ENCODE results near the gene FCRLB. TPM values are rescaled to one million over a fixed set of nuclear protein-coding genes. Genes with fewer than 3 reads are reported as not detected.

Gene FCRLB
- total RNA-seq, 1 experiment from 2014 or later: not detected

DNA sequence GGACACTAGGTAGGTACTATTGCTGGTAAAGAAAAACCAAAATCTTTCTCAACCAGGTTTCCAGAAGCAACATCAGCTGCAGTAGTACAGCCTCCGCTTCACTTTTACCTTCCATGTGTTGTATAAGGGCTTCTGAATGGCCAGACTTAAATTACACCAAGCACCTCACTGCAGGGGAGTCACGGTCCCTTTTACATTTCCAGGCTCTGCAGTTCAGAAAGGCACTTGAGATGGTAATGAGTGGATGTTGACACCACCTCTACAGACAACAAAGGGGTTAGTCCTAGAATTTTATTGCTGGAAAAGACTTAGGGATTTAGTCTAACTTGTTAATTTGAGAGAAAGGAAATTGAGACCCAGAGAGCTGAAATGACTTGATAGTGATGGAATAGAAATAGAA, 16.3 kb downstream of the FCRLB start:
- no peak overlapping the region for H3K27ac ChIP-seq (ENCODE audit: insufficient read length, low read depth, low read length)
- no peaks in the 10 kb centered on the region for H3K27me3 ChIP-seq (ENCODE audit: insufficient read depth, low read length)
- Mint-ChIP-seq H3K27me3 (ENCODE audit: low read depth) (no peaks in the 10 kb centered on the region; the same call in 1 of the 2 replicates), H3K9me3 (no peaks in the 10 kb centered on the region), H3K4me1 (peaks cover 22 to 28% of the 10 kb centered on the region in 2 experiments), H3K27ac (no peak overlapping the region), H3K36me3 (ENCODE audit: insufficient read depth in 1 of 3, low read depth in 3 of 3) (no peaks in the 10 kb centered on the region), H3K4me3 (no peak overlapping the region)
- peak; percentile 64 for DNase-seq
- no peak overlapping the region for H3T11ph ChIP-seq (ENCODE audit: low read length)
- peaks cover 10% of the 10 kb centered on the region; the same call in 1 of the 2 replicates for H3K4me1 ChIP-seq (ENCODE audit: insufficient read depth, low read length)
- H4K8ac ChIP-seq (replicated peaks; ENCODE audit: insufficient read length, low read depth, low read length): no peak overlapping the region
- no peak overlapping the region for H2BK20ac ChIP-seq (ENCODE audit: low read depth, low read length, poor library complexity, severe bottlenecking)
- no peaks in the 10 kb centered on the region for H3K79me2 ChIP-seq (ENCODE audit: insufficient read depth, low read length)
- H3K18ac ChIP-seq (ENCODE audit: insufficient read length, low read depth, low read length): no peak overlapping the region
- WGBS (ENCODE audit: extremely low coverage, insufficient read length, low lambda C conversion rate): no CpG with 5 or more reads among the region's 2 CpGs
- no peak overlapping the region for H3K56ac ChIP-seq (ENCODE audit: insufficient read length, low read depth, low read length)
- no peaks in the 10 kb centered on the region for H4K20me1 ChIP-seq (ENCODE audit: control insufficient read depth, insufficient read depth, insufficient read length)
- no peak overlapping the region for H2BK12ac ChIP-seq (ENCODE audit: insufficient read length, low read depth, low read length)
- no peak overlapping the region for H2AK5ac ChIP-seq (ENCODE audit: insufficient read length, low read length)
- H3K9ac ChIP-seq (ENCODE audit: extremely low read depth, insufficient read length, low read length): no peak overlapping the region
- no peak overlapping the region for H3K14ac ChIP-seq (ENCODE audit: insufficient read depth, low read length)
- H3K4ac ChIP-seq (ENCODE audit: low read depth, low read length): no peak overlapping the region
- TF ChIP-seq, protein P1, sequence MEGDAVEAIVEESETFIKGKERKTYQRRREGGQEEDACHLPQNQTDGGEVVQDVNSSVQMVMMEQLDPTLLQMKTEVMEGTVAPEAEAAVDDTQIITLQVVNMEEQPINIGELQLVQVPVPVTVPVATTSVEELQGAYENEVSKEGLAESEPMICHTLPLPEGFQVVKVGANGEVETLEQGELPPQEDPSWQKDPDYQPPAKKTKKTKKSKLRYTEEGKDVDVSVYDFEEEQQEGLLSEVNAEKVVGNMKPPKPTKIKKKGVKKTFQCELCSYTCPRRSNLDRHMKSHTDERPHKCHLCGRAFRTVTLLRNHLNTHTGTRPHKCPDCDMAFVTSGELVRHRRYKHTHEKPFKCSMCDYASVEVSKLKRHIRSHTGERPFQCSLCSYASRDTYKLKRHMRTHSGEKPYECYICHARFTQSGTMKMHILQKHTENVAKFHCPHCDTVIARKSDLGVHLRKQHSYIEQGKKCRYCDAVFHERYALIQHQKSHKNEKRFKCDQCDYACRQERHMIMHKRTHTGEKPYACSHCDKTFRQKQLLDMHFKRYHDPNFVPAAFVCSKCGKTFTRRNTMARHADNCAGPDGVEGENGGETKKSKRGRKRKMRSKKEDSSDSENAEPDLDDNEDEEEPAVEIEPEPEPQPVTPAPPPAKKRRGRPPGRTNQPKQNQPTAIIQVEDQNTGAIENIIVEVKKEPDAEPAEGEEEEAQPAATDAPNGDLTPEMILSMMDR (conservative IDR thresholded peaks at IDR 0.05): no peak
- H3K23ac ChIP-seq (ENCODE audit: insufficient read length, low read depth, low read length): no peak overlapping the region
- H4K91ac ChIP-seq (ENCODE audit: insufficient read length, low read depth, low read length): no peak overlapping the region
- no peaks in the 10 kb centered on the region for H3K23me2 ChIP-seq (ENCODE audit: insufficient read length, low read depth, low read length, poor library complexity, severe bottlenecking)
- no peak overlapping the region for H2BK5ac ChIP-seq (ENCODE audit: insufficient read length, low read length)
- H3K4me2 ChIP-seq (ENCODE audit: insufficient read depth, insufficient read length, low read length): no peak overlapping the region
- no peak overlapping the region for H2BK120ac ChIP-seq (ENCODE audit: low read depth, low read length, poor library complexity, severe bottlenecking)
- H2BK15ac ChIP-seq (ENCODE audit: low read depth, low read length): no peak overlapping the region
- no peaks in the 10 kb centered on the region for H3K9me3 ChIP-seq (ENCODE audit: control insufficient read depth, low read depth, low read length)
- no peaks in the 10 kb centered on the region for H3K79me1 ChIP-seq (ENCODE audit: insufficient read depth, low read depth, low read length, poor library complexity, severe bottlenecking)
- H2AFZ ChIP-seq (ENCODE audit: low read length): no peak overlapping the region
- H4K5ac ChIP-seq (ENCODE audit: insufficient read length, low read depth, low read length): no peak overlapping the region
